ENCODE data around the gene RREB1. TPM values are rescaled to one million over a fixed set of nuclear protein-coding genes. Genes with fewer than 3 reads are reported as not detected.
A peak's percentile ranks its signal among the peaks of the same experiment; 100 is the strongest.

Gene RREB1
- total RNA-seq, 1 donor from 2014 or later: 57.2 TPM

DNA sequence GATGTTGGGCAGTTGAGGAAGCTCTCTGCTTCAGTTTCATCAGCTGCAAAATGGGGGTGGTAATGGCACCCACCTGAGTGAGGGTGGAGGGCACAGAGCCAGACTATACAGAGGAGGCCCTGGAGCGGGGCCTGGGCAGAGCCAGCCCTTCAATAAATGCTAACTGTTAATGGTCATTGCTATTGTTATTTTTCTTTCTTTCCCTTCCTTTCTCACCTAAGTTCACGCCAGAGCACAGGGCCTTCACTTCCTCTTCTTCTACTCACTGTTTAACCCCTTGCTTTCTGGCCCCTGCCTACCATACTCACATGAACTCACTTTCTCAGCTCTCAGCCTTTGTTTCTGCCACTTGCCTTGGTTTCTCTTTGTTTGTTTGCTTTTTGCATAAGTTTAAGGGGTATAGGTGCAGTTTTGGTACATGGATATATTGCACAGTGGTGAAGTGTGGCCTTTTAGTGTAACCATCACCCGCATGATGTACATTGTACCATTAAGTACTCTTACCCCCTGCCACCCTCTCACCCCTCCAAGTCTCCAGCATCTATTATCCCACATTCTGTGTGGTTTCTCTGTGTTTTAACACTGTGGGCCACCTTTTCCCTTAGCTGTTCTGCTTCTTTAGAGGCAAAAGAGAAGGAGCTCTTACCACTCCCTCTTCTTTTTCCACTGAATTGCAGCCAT, 7.5 kb upstream of the RREB1 start:
- intact Hi-C loops (cut with DNase I): loop anchor here (10.0 kb wide), 1 partner anchor 145 kb away; no protein-coding TSS in a partner anchor
- TF ChIP-seq POLR2AphosphoS5 (IDR thresholded peaks at IDR 0.05; ENCODE audit: insufficient read depth in 1 of 2, low read depth in 1 of 2) (no peak), POLR2A (IDR thresholded peaks at IDR 0.05) (no peak)
- TF ChIP-seq, protein P1, sequence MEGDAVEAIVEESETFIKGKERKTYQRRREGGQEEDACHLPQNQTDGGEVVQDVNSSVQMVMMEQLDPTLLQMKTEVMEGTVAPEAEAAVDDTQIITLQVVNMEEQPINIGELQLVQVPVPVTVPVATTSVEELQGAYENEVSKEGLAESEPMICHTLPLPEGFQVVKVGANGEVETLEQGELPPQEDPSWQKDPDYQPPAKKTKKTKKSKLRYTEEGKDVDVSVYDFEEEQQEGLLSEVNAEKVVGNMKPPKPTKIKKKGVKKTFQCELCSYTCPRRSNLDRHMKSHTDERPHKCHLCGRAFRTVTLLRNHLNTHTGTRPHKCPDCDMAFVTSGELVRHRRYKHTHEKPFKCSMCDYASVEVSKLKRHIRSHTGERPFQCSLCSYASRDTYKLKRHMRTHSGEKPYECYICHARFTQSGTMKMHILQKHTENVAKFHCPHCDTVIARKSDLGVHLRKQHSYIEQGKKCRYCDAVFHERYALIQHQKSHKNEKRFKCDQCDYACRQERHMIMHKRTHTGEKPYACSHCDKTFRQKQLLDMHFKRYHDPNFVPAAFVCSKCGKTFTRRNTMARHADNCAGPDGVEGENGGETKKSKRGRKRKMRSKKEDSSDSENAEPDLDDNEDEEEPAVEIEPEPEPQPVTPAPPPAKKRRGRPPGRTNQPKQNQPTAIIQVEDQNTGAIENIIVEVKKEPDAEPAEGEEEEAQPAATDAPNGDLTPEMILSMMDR (IDR thresholded peaks at IDR 0.05): no peak
- H3K27me3 ChIP-seq: no peaks in the 10 kb centered on the region
- no peak for DNase-seq (ENCODE audit: extremely low spot score in 2 of 2)
- H3K4me3 ChIP-seq: no peak overlapping the region
- H3K4me1 ChIP-seq: no peaks in the 10 kb centered on the region
- no peak overlapping the region for H3K27ac ChIP-seq
- no peaks in the 10 kb centered on the region for H3K36me3 ChIP-seq
- H3K9me3 ChIP-seq: no peaks in the 10 kb centered on the region

DNA sequence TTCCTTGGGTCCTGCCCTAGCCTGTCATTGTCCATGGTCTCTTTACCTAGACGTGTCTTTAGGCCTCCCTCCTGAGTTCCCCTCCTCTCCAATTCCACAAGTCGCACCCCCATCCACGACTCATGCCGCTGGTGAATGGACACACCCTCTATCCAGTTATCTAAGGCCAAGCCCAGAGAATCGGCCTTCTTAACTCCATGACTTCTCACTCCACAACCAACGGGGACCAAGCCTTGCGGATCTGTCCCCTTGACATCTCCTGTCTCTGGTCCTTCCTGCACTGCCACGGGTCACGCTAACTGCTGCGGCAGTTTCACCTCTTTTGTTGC, 7.0 kb upstream of the RREB1 start:
- Histone ChIP-seq H3K36me3 (no peaks in the 10 kb centered on the region), H3K27ac (no peak overlapping the region), H3K4me1 (no peaks in the 10 kb centered on the region), H3K4me3 (no peak overlapping the region), H3K9me3 (no peaks in the 10 kb centered on the region), H3K27me3 (no peaks in the 10 kb centered on the region)
- intact Hi-C loops (cut with DNase I): loop anchor here (10.0 kb wide), 1 partner anchor 144 kb away; no protein-coding TSS in a partner anchor
- TF ChIP-seq POLR2AphosphoS5 (IDR thresholded peaks at IDR 0.05; ENCODE audit: insufficient read depth in 1 of 2, low read depth in 1 of 2): no peak
- TF ChIP-seq POLR2A (IDR thresholded peaks at IDR 0.05): no peak
- TF ChIP-seq, protein P1 (IDR thresholded peaks at IDR 0.05): no peak
- no peak for DNase-seq (ENCODE audit: extremely low spot score in 2 of 2)

DNA sequence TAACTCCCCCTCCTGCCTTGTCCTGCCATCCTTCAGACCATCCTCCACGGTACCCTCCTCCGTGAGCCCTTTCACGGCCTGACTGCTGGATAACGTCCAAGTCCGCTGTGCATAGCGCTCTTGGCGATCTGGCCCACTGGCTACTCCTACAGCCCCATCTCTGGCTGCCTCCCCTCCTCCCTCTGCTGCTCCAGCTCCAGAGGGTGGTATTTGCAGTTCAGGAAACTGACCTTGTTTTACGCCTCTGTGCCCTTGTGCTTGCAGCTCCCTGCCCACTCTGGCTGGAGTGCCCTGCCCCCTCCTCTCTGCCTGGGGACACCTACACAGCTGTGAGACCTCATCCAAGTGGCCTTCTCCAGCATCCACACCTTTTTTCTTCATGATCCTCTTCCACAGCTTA, 6.5 kb upstream of the RREB1 start:
- Histone ChIP-seq H3K36me3 (no peaks in the 10 kb centered on the region), H3K4me1 (no peaks in the 10 kb centered on the region), H3K27ac (no peak overlapping the region), H3K4me3 (no peak overlapping the region), H3K27me3 (no peaks in the 10 kb centered on the region), H3K9me3 (no peaks in the 10 kb centered on the region)
- TF ChIP-seq POLR2AphosphoS5 (IDR thresholded peaks at IDR 0.05; ENCODE audit: insufficient read depth in 1 of 2, low read depth in 1 of 2): no peak
- TF ChIP-seq, protein P1 (IDR thresholded peaks at IDR 0.05): no peak
- no peak for TF ChIP-seq POLR2A (IDR thresholded peaks at IDR 0.05)
- no peak for DNase-seq (ENCODE audit: extremely low spot score in 2 of 2)
- intact Hi-C loops (cut with DNase I): loop anchor here (10.0 kb wide), 1 partner anchor 144 kb away; no protein-coding TSS in a partner anchor

- Histone ChIP-seq H3K4me1 (peaks cover 1% of the 10 kb centered on the region), H3K4me3 (no peak overlapping the region), H3K36me3 (no peaks in the 10 kb centered on the region), H3K9me3 (no peaks in the 10 kb centered on the region), H3K27ac (no peak overlapping the region), H3K27me3 (no peaks in the 10 kb centered on the region)
- TF ChIP-seq, protein P1 (IDR thresholded peaks at IDR 0.05): no peak
- TF ChIP-seq POLR2AphosphoS5 (IDR thresholded peaks at IDR 0.05; ENCODE audit: insufficient read depth in 1 of 2, low read depth in 1 of 2): no peak
- TF ChIP-seq POLR2A (IDR thresholded peaks at IDR 0.05): no peak
- DNase-seq (ENCODE audit: extremely low spot score in 2 of 2): no peak
- intact Hi-C loops (cut with DNase I): loop anchor here (10.0 kb wide), 1 partner anchor 140 kb away; no protein-coding TSS in a partner anchor
Observed at GRCh38 chr6:7104752-7105151, 3.0 kb upstream of the RREB1 start.

GRCh38 chr6:7106215-7106751, 1.5 kb upstream of the RREB1 start:
- no peaks in the 10 kb centered on the region for H3K27me3 ChIP-seq
- intact Hi-C loops (cut with DNase I): loop anchor here (10.0 kb wide), 1 partner anchor 139 kb away; no protein-coding TSS in a partner anchor
- peak overlapping the region in 1 of 2 donors; percentile 63 for H3K4me3 ChIP-seq
- H3K36me3 ChIP-seq: no peaks in the 10 kb centered on the region
- H3K9me3 ChIP-seq: no peaks in the 10 kb centered on the region
- H3K4me1 ChIP-seq: peaks cover 8% of the 10 kb centered on the region
- no peak for DNase-seq (ENCODE audit: extremely low spot score in 2 of 2)
- peak overlapping the region; percentile 95 for H3K27ac ChIP-seq
- TF ChIP-seq, protein P1 (IDR thresholded peaks at IDR 0.05): no peak
- TF ChIP-seq POLR2AphosphoS5 (IDR thresholded peaks at IDR 0.05; ENCODE audit: insufficient read depth in 1 of 2, low read depth in 1 of 2) (no peak), POLR2A (IDR thresholded peaks at IDR 0.05) (no peak)

Measured in vagina (tissue), 2 donors.